DND-41 (cell line): ENCODE results near the gene IGSF21.

Experiments
- ATAC-seq: fragments of 200-7000 bp; cut with Tn5 transposase; 3 replicates; pipeline ENCODE4 v1.9.1; 2021; ENCODE audit warnings: low read depth; ENCODE audit not compliant: insufficient read depth
- DNase-seq: peaks from one replicate; pipeline ENCODE4 v3.0.0-alpha.2; 2020
- H2AFZ ChIP-seq: 2 replicates; pipeline ENCODE4 v1.6.0; 2012; ENCODE audit warnings: low read depth, low read length
- H3K27ac ChIP-seq: 2 replicates; pipeline ENCODE4 v1.5.1; 2012; ENCODE audit warnings: low read length, inconsistent platforms
- H3K27me3 ChIP-seq: fragments of 200-600 bp; sonication (generic); 2 replicates; pipeline ENCODE4 v1.6.0; 2012; ENCODE audit warnings: low read length, mild to moderate bottlenecking, inconsistent platforms; ENCODE audit not compliant: insufficient read depth, poor library complexity
- H3K36me3 ChIP-seq: 2 replicates; pipeline ENCODE4 v1.5.1; 2012; ENCODE audit warnings: low read length, inconsistent platforms; ENCODE audit not compliant: insufficient read depth
- H3K4me1 ChIP-seq: 2 replicates; pipeline ENCODE4 v1.5.1; 2012; ENCODE audit warnings: mild to moderate bottlenecking, low read length; ENCODE audit not compliant: insufficient read depth
- H3K4me2 ChIP-seq: 2 replicates; pipeline ENCODE4 v1.6.0; 2012; ENCODE audit warnings: mild to moderate bottlenecking, moderate library complexity, low read length, inconsistent platforms; ENCODE audit not compliant: insufficient read depth
- H3K4me3 ChIP-seq, 2 experiments: fragments of 200-600 bp in 1 of 2; shearing (Covaris generic) in 1 of 2; 2 replicates each; pipeline ENCODE4 v1.5.1; 2012 to 2016; ENCODE audit warnings: inconsistent platforms in 2 of 2, low read length in 2 of 2, mild to moderate bottlenecking in 2 of 2, low read depth in 1 of 2, moderate library complexity in 1 of 2
- H3K79me2 ChIP-seq: 2 replicates; pipeline ENCODE4 v1.6.0; 2012; ENCODE audit warnings: low read length, inconsistent platforms; ENCODE audit not compliant: insufficient read depth
- H3K9ac ChIP-seq: 2 replicates; pipeline ENCODE4 v1.6.0; 2012; ENCODE audit warnings: low read depth, mild to moderate bottlenecking, inconsistent platforms, low read length, moderate library complexity
- H3K9me3 ChIP-seq: 2 replicates; pipeline ENCODE4 v1.5.1; 2012; ENCODE audit warnings: low read length, moderate library complexity, mild to moderate bottlenecking, inconsistent platforms; ENCODE audit not compliant: insufficient read depth, severe bottlenecking
- H4K20me1 ChIP-seq: 2 replicates; pipeline ENCODE4 v1.6.0; 2012; ENCODE audit warnings: low read length; ENCODE audit not compliant: insufficient read depth
- EZH2 ChIP-seq: IDR thresholded peaks from 3 replicates; pipeline ENCODE4 v1.6.1; 2012; ENCODE audit warnings: borderline replicate concordance, low read depth, mild to moderate bottlenecking, moderate library complexity, low read length, inconsistent platforms; ENCODE audit not compliant: severe bottlenecking
- TF ChIP-seq, protein P1 (sequence below): IDR thresholded peaks from 2 replicates; pipeline ENCODE4 v1.5.1; 2012; ENCODE audit warnings: borderline replicate concordance, low read length, moderate library complexity, mild to moderate bottlenecking; ENCODE audit not compliant: poor library complexity, severe bottlenecking; ENCODE audit errors: extremely low read depth

IGSF21 gene

DNA sequence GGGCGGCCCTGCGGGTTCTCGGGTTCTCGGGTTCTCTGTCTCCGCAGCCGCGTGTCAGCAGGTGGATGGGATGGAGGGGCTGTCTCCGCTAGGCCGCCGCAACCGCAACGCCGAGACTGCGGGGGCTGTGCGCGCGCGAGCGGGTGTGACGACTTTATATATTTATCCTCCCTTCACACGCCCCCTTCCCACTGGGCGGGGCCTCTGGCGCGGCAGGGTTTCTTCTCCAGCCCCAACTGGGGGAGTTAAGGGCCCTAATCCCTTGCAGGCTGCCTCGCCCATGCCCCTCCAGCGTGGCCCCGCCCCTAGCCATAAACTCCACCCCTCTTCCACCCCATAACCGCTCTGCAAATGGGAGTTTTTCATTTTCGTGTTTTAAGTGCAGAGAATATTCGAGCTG, 3.4 kb downstream of the IGSF21 start:
- H4K20me1 ChIP-seq, result peaks cover 3% of the 10 kb centered on the region; the same call in 1 of the 2 replicates
- TF ChIP-seq, protein P1, sequence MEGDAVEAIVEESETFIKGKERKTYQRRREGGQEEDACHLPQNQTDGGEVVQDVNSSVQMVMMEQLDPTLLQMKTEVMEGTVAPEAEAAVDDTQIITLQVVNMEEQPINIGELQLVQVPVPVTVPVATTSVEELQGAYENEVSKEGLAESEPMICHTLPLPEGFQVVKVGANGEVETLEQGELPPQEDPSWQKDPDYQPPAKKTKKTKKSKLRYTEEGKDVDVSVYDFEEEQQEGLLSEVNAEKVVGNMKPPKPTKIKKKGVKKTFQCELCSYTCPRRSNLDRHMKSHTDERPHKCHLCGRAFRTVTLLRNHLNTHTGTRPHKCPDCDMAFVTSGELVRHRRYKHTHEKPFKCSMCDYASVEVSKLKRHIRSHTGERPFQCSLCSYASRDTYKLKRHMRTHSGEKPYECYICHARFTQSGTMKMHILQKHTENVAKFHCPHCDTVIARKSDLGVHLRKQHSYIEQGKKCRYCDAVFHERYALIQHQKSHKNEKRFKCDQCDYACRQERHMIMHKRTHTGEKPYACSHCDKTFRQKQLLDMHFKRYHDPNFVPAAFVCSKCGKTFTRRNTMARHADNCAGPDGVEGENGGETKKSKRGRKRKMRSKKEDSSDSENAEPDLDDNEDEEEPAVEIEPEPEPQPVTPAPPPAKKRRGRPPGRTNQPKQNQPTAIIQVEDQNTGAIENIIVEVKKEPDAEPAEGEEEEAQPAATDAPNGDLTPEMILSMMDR, result no peak
- TF ChIP-seq EZH2, result no peak

DNA sequence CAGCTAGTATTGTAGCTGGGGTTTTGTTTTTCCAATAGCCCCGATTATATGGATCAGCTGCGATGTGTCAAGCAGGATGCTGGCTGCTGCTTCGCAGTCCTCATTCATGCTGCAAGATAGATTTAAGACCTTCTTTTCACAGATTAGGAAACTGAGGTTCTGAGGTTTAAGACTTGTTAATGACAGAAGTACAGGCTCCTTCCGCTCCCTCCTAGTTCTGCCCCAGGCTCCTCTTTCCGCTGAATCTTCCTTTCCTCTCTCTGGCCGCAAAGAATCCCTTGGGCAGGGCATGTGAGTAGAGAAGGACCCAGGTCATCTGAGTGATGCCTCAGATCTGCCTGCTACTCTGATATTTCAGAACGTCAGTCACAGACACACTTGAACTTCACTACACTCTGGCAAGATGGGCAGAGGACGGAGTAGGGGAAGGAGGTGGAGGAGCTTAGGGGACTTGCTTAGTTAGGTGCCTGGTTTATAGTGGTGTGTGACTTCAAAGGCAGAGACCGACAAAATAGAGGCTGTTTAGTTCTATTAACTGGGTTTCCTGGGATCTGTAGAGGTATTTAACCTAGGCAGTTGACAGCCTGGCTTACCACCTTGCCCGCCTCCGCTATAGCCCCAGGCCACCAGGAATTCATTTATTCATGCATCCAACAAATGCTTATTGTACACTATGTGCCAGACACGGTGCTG, 4.2 kb downstream of the IGSF21 start:
- H3K27me3 ChIP-seq, result peaks cover 6% of the 10 kb centered on the region
- H3K9ac ChIP-seq, result no peak overlapping the region
- no peak overlapping the region for H3K4me2 ChIP-seq
- no peaks in the 10 kb centered on the region for H3K79me2 ChIP-seq
- no peaks in the 10 kb centered on the region for H3K9me3 ChIP-seq
- peaks cover 3% of the 10 kb centered on the region; the same call in 1 of the 2 replicates for H4K20me1 ChIP-seq
- no peaks in the 10 kb centered on the region for H3K36me3 ChIP-seq
- ATAC-seq (no peak), DNase-seq (no peak)
- H3K27ac ChIP-seq, result no peak overlapping the region
- TF ChIP-seq, protein P1, result no peak
- no peak for TF ChIP-seq EZH2
- no peak overlapping the region for H3K4me3 ChIP-seq
- H3K4me1 ChIP-seq, result no peaks in the 10 kb centered on the region
- no peak overlapping the region for H2AFZ ChIP-seq

More for the DNA sequence above, 3.4 kb downstream of the IGSF21 start:
- H3K9me3 ChIP-seq, result no peaks in the 10 kb centered on the region
- H3K4me3 ChIP-seq, result no peak overlapping the region
- H3K4me1 ChIP-seq, result no peaks in the 10 kb centered on the region
- no peak overlapping the region for H2AFZ ChIP-seq
- no peak overlapping the region for H3K27ac ChIP-seq
- no peaks in the 10 kb centered on the region for H3K79me2 ChIP-seq
- no peak overlapping the region for H3K4me2 ChIP-seq
- peaks cover 6% of the 10 kb centered on the region for H3K27me3 ChIP-seq
- no peak overlapping the region for H3K9ac ChIP-seq
- ATAC-seq (no peak), DNase-seq (no peak)
- H3K36me3 ChIP-seq, result no peaks in the 10 kb centered on the region

DNA sequence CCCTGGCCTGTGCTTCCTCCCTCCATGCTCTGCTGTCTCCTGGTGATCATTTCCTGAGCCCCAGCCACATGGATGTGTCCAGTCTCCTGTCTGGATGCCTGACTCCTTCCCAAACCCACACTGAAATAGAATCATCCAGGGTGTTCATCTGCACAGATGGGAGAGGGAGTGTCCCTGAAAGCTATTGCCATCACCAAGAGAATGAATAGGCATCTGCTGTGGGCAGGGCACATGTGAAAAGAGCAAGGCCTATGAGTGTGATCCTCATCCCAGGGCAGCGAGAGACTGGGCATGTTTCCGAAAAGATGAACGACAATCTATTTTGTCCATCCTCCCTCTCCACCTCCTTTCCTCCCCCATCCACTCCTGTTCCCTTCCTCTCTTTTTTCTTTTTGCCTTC, 5.0 kb downstream of the IGSF21 start:
- no peak overlapping the region for H3K9ac ChIP-seq
- H3K27ac ChIP-seq, result no peak overlapping the region
- no peak overlapping the region for H2AFZ ChIP-seq
- H3K27me3 ChIP-seq, result peaks cover 6% of the 10 kb centered on the region
- DNase-seq (no peak), ATAC-seq (no peak)
- H3K9me3 ChIP-seq, result no peaks in the 10 kb centered on the region
- no peaks in the 10 kb centered on the region for H3K36me3 ChIP-seq
- no peak overlapping the region for H3K4me3 ChIP-seq
- peaks cover 3% of the 10 kb centered on the region; the same call in 1 of the 2 replicates for H4K20me1 ChIP-seq
- no peak overlapping the region for H3K4me2 ChIP-seq
- H3K79me2 ChIP-seq, result no peaks in the 10 kb centered on the region
- H3K4me1 ChIP-seq, result no peaks in the 10 kb centered on the region
- TF ChIP-seq, protein P1, result no peak
- no peak for TF ChIP-seq EZH2
